Stimulated activated CD4-positive, alpha-beta T cell treated with anti-CD3 and anti-CD28 coated beads, Interleukin-4, amount 100 ng/mL, for 4 hours (primary cell): ENCODE results near the gene CYP4A11.
"Not testable (repeated sequence)": the region's sequence is repeated elsewhere in the genome, so short reads cannot be mapped to it uniquely, and the experiment has no call there.

Experiments
- DNase-seq, 2 experiments: peaks; one replicate each; pipeline ENCODE4 v3.0.0-alpha.2; 2020

Gene CYP4A11

GRCh38 chr1:46941135-46941694, at the start of gene CYP4A11:
Gene CYP4A11 (minus strand): TSS chr1:46941476. CDS start chr1:46941433, 43 bp downstream.
- DNase-seq = no peak

GRCh38 chr1:46990541-46990940, 49.3 kb upstream of the CYP4A11 start:
- DNase-seq = not testable (repeated sequence)

GRCh38 chr1:46983830-46984586, 42.7 kb upstream of the CYP4A11 start:
- DNase-seq = no peak

GRCh38 chr1:46983166-46983829, 42.0 kb upstream of the CYP4A11 start:
- DNase-seq = no peak

GRCh38 chr1:46969014-46969619, 27.8 kb upstream of the CYP4A11 start:
- no peak for DNase-seq

GRCh38 chr1:46962272-46962671, 21.0 kb upstream of the CYP4A11 start:
- not testable (repeated sequence) for DNase-seq

GRCh38 chr1:46961066-46961758, 19.9 kb upstream of the CYP4A11 start:
- no peak for DNase-seq

- DNase-seq = no peak
Measured at GRCh38 chr1:46960250-46960649, 19.0 kb upstream of the CYP4A11 start.

GRCh38 chr1:46955116-46955515, 13.8 kb upstream of the CYP4A11 start:
- DNase-seq = not testable (repeated sequence)

GRCh38 chr1:46953847-46954246, 12.6 kb upstream of the CYP4A11 start:
- DNase-seq = not testable (repeated sequence)

- DNase-seq = not testable (repeated sequence)
Measured at GRCh38 chr1:46949417-46949666, 8.1 kb upstream of the CYP4A11 start.

GRCh38 chr1:46948629-46949416, 7.5 kb upstream of the CYP4A11 start:
- no peak for DNase-seq

GRCh38 chr1:46947706-46948105, 6.4 kb upstream of the CYP4A11 start:
- not testable (repeated sequence) for DNase-seq

- DNase-seq = no peak
Measured at GRCh38 chr1:46942086-46942485, 810 bp upstream of the CYP4A11 start.

- no peak for DNase-seq
Measured at GRCh38 chr1:46940307-46940706, 969 bp downstream of the CYP4A11 start.

GRCh38 chr1:46937270-46937669, 4.0 kb downstream of the CYP4A11 start:
- no peak for DNase-seq

- no peak for DNase-seq
Measured at GRCh38 chr1:46936788-46937187, 4.5 kb downstream of the CYP4A11 start.

GRCh38 chr1:46934852-46935251, 6.4 kb downstream of the CYP4A11 start:
- DNase-seq = not testable (repeated sequence)

- DNase-seq = not testable (repeated sequence)
Measured at GRCh38 chr1:46932020-46932419, 9.3 kb downstream of the CYP4A11 start.

- no peak for DNase-seq
Measured at GRCh38 chr1:46931151-46931550, 10.1 kb downstream of the CYP4A11 start.

- DNase-seq = no peak
Measured at GRCh38 chr1:46927249-46927835, 13.9 kb downstream of the CYP4A11 start.

GRCh38 chr1:46910790-46911189, 30.5 kb downstream of the CYP4A11 start:
- DNase-seq = no peak
